ENCODE results near the gene MED14. TPM values are rescaled to one million over a fixed set of nuclear protein-coding genes. Genes with fewer than 3 reads are reported as not detected.

The MED14 gene
- polyA plus RNA-seq, 3 donors, result 44.8 to 64.1 (median 61.2) TPM

GRCh38 chrX:40615976-40616375, 119.4 kb downstream of the MED14 start:
- DNase-seq, result no peak

GRCh38 chrX:40612511-40612910, 122.8 kb downstream of the MED14 start:
- no peak for DNase-seq

DNA sequence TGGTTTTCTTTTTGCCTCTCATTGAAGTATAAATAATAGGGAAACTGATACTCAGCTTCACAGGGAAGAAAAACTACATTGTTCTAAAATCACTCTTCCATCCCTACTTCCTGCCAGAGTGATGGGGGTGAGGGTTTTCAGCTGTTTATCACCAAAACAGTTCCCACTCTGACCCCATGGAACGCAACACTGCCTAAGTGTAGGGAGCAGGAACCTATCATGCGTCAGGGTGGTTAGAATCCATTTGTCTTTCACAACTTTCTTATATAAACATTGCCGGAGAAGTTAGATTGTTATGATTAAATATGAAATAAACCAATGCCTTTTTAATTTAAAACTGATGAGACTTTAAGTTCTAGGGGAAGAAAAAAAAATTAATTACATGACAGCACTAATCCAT, 128.0 kb downstream of the MED14 start:
- DNase-seq, result no peak

DNA sequence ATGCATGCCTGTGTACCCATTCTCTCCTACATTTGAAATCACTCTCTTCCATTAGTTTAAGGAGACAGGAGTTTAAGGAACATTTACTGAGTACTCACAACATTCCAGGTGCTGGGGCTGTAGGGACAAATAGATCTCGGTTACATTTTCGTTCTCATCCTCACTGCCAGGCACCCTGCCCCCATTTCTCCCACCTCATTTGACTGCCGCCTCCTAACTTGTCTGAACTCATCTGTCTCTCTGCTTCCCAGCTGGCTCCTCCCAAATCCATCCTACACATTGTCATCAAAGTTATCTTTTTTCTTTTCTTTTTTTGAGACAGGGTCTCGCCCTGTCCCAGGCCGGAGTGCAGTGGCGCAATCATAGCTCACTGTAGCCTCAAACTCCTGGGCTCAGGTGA, 131.9 kb downstream of the MED14 start:
- DNase-seq, result no peak

Other genes starting within 250 kb of the MED14 start
- gene ATP6AP2, start 154.6 kb downstream of the MED14 start, polyA plus RNA-seq (ENCODE audit: insufficient read length in 3 of 3), result 100 to 1,000 TPM; 158 to 191 (median 173) TPM
- gene MPC1L, start 112.1 kb downstream of the MED14 start, polyA plus RNA-seq (ENCODE audit: insufficient read length in 3 of 3), result not detected
- gene CXorf38, start 88.0 kb downstream of the MED14 start, polyA plus RNA-seq (ENCODE audit: insufficient read length in 3 of 3), result 10 to 100 TPM in 2 of 3 donors, 1 to 10 TPM in 1; 7.9 to 12.3 (median 12.1) TPM